ENCODE results near the gene KDM4B. TPM values are rescaled to one million over a fixed set of nuclear protein-coding genes. Genes with fewer than 3 reads are reported as not detected.

KDM4B gene
- total and polyA plus RNA-seq, 10 of the 15 experiments (the other 5 are each of a cell fraction or from before 2014, with no cell fraction given) = 0.47 to 49.6 (median 16.2) TPM

DNA sequence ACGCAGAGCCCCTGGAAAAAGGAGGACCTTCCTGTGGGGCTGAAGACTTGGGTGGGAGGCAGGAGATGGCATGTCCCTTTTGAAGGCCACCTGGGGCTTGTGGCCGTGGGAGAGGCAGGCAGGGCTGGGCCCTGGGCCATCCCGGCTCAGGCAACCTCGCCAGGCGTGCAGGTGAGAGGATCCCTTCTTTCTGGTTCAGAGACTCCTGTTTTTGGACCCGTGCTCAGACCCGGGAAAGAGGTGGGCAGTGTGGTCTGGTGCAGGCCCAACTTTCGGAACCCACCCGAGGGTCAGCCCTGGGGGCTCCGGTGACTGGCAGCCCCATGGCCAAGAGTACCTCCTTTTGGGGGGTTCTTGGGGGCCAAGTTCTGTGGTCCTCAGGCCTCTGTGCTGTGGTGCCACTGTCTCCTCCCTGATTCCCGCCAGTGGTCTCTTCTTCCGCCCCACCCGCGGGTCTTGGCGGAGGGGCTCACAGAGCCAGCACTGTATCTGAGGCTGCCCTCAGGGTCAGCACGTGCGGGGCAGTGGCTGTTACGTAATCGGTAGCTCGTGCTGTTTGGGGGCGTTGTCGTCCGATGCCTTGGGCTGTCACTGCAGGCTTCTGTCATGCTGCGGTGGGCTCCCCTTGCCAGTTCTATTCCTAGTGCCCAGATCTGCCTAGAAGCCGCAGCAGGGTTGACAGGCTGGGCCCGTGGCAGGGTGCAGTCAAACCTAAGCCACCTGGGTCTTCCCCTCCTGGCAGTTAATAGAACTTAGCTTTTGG, 42.7 kb downstream of the KDM4B start:
- 90% methylated on average over 25 of the region's 26 CpGs for WGBS (ENCODE audit: insufficient coverage, insufficient replicate concordance, low lambda C conversion rate, missing lambda C conversion rate)
- H3K4me1 ChIP-seq (ENCODE audit: control insufficient read depth, insufficient read depth, low read length) = no peaks in the 10 kb centered on the region
- ATAC-seq (no peak), FAIRE-seq (no peak), DNase-seq (ENCODE audit: low read depth, low spot score) (no peak)
- intact Hi-C loops (cut with micrococcal nuclease; ENCODE audit: unreplicated experiment) = no loop called here
- no TSS peak for BruUV-seq (replicated peaks)
- ChIA-PET CTCF (no interaction called here), RAD21 (ENCODE audit: unreplicated experiment) (no interaction called here), SMC1A (ENCODE audit: uncharacterized antibody, unreplicated experiment) (no interaction called here), POLR2A (no interaction called here)
- no peaks in the 10 kb centered on the region; the same call in 2 of the 3 replicates for H3K9me3 ChIP-seq (replicated peaks; ENCODE audit: control insufficient read depth, insufficient read depth, low read length)
- in situ Hi-C loops (cut with MboI) = no loop called here
- no peak overlapping the region for H2AFZ ChIP-seq (ENCODE audit: control insufficient read depth, low read depth, low read length)
- H3K4me3 ChIP-seq = no peak overlapping the region
- H3K36me3 ChIP-seq (ENCODE audit: control insufficient read depth in 2 of 2, insufficient read depth in 2 of 2, low read length in 1 of 2) = peaks cover 3 to 6% of the 10 kb centered on the region in 2 experiments; a peak in 3 of 4 replicates
- no peaks in the 10 kb centered on the region for H3K27me3 ChIP-seq (replicated peaks in 1 of 2; ENCODE audit: control insufficient read depth in 2 of 2, insufficient read depth in 2 of 2, low read length in 1 of 2)
- H3K9ac ChIP-seq (ENCODE audit: control insufficient read depth, insufficient read depth, low read length) = no peak overlapping the region
- H3K79me2 ChIP-seq (ENCODE audit: control insufficient read depth, insufficient read depth, low read length) = peaks cover 14% of the 10 kb centered on the region
- TF ChIP-seq, protein P1, sequence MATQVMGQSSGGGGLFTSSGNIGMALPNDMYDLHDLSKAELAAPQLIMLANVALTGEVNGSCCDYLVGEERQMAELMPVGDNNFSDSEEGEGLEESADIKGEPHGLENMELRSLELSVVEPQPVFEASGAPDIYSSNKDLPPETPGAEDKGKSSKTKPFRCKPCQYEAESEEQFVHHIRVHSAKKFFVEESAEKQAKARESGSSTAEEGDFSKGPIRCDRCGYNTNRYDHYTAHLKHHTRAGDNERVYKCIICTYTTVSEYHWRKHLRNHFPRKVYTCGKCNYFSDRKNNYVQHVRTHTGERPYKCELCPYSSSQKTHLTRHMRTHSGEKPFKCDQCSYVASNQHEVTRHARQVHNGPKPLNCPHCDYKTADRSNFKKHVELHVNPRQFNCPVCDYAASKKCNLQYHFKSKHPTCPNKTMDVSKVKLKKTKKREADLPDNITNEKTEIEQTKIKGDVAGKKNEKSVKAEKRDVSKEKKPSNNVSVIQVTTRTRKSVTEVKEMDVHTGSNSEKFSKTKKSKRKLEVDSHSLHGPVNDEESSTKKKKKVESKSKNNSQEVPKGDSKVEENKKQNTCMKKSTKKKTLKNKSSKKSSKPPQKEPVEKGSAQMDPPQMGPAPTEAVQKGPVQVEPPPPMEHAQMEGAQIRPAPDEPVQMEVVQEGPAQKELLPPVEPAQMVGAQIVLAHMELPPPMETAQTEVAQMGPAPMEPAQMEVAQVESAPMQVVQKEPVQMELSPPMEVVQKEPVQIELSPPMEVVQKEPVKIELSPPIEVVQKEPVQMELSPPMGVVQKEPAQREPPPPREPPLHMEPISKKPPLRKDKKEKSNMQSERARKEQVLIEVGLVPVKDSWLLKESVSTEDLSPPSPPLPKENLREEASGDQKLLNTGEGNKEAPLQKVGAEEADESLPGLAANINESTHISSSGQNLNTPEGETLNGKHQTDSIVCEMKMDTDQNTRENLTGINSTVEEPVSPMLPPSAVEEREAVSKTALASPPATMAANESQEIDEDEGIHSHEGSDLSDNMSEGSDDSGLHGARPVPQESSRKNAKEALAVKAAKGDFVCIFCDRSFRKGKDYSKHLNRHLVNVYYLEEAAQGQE (IDR thresholded peaks at IDR 0.05; ENCODE audit: low read depth, low read length) = no peak
- H3K27ac ChIP-seq (ENCODE audit: control insufficient read depth, insufficient read depth) = no peak overlapping the region
- no peak overlapping the region for H3K4me2 ChIP-seq (ENCODE audit: control insufficient read depth, insufficient read depth)
- peaks cover 9% of the 10 kb centered on the region for H4K20me1 ChIP-seq (ENCODE audit: control insufficient read depth, insufficient read depth)

Measured in GM12878 (cell line).